Transverse colon (tissue), 4 donors: ENCODE measurements around the gene ROBO1.

ENCODE experiments used
- CTCF ChIP-seq, 5 experiments: fragments of 200-600 bp in 3 of 5; fragments of 450-650 bp in 2 of 5; sonication (generic) in 3 of 5; IDR thresholded peaks; 1 replicate in 2 of 5; 2 replicates in 3 of 5; pipeline ENCODE4 v1.5.1; 2016 to 2017; ENCODE audit warnings: antibody characterized with exemption in 5 of 5, inconsistent platforms in 3 of 5, mild to moderate bottlenecking in 2 of 5, moderate library complexity in 1 of 5
- EP300 ChIP-seq: sonication (generic); formaldehyde crosslinking; IDR thresholded peaks from one replicate; pipeline ENCODE4 v1.6.1; 2017; ENCODE audit warnings: antibody characterized with exemption, low read depth
- POLR2A ChIP-seq: fragments of 450-650 bp; IDR thresholded peaks from one replicate; pipeline ENCODE4 v1.6.1; 2016; ENCODE audit warnings: antibody characterized with exemption, mild to moderate bottlenecking, moderate library complexity
- POLR2AphosphoS5 ChIP-seq, 3 donors: sonication (generic); formaldehyde crosslinking; IDR thresholded peaks; one replicate each; pipeline ENCODE4 v1.6.1; 2016; ENCODE audit warnings: antibody characterized with exemption in 3 of 3

GRCh38 chr3:79066481-79066880 is 701.3 kb downstream of the ROBO1 start:
- TF ChIP-seq POLR2A, result no peak
- no peak for TF ChIP-seq CTCF (IDR thresholded peaks at IDR 0.05)
- no peak for TF ChIP-seq EP300
- TF ChIP-seq POLR2AphosphoS5 (IDR thresholded peaks at IDR 0.05), result no peak
